K562 (cell line): Measurements from ENCODE around the gene PID1. TPM values are rescaled to one million over a fixed set of nuclear protein-coding genes. Genes with fewer than 3 reads are reported as not detected.

Source experiments
- FOXJ2 ChIP-seq: fragments of 200-800 bp; sonication (Bioruptor generic); IDR thresholded peaks from 2 replicates; pipeline ENCODE4 v1.6.1; 2016; ENCODE audit warnings: missing genetic modification characterization, missing compliant biosample characterization
- RAD51 ChIP-seq: fragments of 450-650 bp; IDR thresholded peaks from 2 replicates; pipeline ENCODE4 v1.7.1; 2016; ENCODE audit warnings: low read depth, mild to moderate bottlenecking, borderline replicate concordance
- polyA plus RNA-seq, 8 experiments: library from polyadenylated mRNA; depleted of rRNA in 4 of 8; stranded (reverse) in 5 of 8; unstranded in 3 of 8; fragments of >200 nt; fragmentation: Nextera tagmentation in 2 of 8; fragmentation: Illumina TruSeq in 1 of 8; extraction: Ambion mirVana in 2 of 8; extraction: Trizol in 1 of 8; gene quantifications; 2 replicates each; pipeline versions ENCODE4 v1.2.1 to v1.2.3, GENCODE V29; 2011 to 2014; ENCODE audit warnings: inconsistent platforms in 1 of 8, missing spikeins in 1 of 8
- total RNA-seq, 7 experiments: library from RNA; depleted of rRNA in 6 of 7; stranded (reverse); fragments of >200 nt in 6 of 7; fragmentation: Illumina TruSeq in 2 of 7; extraction: Trizol in 2 of 7; gene quantifications; 2 replicates each; pipeline versions ENCODE4 v1.2.1 to v1.2.3, GENCODE V29; 2011 to 2021; ENCODE audit warnings: low replicate concordance in 1 of 7
- TF ChIP-seq, protein P1 (sequence below): fragments of 200-800 bp; sonication (Bioruptor generic); IDR thresholded peaks from 2 replicates; pipeline ENCODE4 v1.6.1; 2016; ENCODE audit warnings: missing genetic modification characterization, missing compliant biosample characterization
- TF ChIP-seq, protein P2 (sequence below): sonication (generic); formaldehyde crosslinking; IDR thresholded peaks from 2 replicates; pipeline ENCODE4 v1.8.0; 2022; ENCODE audit warnings: mild to moderate bottlenecking, missing genetic modification reagents

The PID1 gene
- total and polyA plus RNA-seq, 9 of the 15 experiments (the other 6 are each of a cell fraction or from before 2014, with no cell fraction given): not detected

GRCh38 chr2:229181641-229182040, 89.4 kb downstream of the PID1 start (continued):
- TF ChIP-seq, protein P1, sequence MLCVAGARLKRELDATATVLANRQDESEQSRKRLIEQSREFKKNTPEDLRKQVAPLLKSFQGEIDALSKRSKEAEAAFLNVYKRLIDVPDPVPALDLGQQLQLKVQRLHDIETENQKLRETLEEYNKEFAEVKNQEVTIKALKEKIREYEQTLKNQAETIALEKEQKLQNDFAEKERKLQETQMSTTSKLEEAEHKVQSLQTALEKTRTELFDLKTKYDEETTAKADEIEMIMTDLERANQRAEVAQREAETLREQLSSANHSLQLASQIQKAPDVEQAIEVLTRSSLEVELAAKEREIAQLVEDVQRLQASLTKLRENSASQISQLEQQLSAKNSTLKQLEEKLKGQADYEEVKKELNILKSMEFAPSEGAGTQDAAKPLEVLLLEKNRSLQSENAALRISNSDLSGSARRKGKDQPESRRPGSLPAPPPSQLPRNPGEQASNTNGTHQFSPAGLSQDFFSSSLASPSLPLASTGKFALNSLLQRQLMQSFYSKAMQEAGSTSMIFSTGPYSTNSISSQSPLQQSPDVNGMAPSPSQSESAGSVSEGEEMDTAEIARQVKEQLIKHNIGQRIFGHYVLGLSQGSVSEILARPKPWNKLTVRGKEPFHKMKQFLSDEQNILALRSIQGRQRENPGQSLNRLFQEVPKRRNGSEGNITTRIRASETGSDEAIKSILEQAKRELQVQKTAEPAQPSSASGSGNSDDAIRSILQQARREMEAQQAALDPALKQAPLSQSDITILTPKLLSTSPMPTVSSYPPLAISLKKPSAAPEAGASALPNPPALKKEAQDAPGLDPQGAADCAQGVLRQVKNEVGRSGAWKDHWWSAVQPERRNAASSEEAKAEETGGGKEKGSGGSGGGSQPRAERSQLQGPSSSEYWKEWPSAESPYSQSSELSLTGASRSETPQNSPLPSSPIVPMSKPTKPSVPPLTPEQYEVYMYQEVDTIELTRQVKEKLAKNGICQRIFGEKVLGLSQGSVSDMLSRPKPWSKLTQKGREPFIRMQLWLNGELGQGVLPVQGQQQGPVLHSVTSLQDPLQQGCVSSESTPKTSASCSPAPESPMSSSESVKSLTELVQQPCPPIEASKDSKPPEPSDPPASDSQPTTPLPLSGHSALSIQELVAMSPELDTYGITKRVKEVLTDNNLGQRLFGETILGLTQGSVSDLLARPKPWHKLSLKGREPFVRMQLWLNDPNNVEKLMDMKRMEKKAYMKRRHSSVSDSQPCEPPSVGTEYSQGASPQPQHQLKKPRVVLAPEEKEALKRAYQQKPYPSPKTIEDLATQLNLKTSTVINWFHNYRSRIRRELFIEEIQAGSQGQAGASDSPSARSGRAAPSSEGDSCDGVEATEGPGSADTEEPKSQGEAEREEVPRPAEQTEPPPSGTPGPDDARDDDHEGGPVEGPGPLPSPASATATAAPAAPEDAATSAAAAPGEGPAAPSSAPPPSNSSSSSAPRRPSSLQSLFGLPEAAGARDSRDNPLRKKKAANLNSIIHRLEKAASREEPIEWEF (CRISPR knock-in tag): no peak
- TF ChIP-seq FOXJ2 (tag): no peak
- TF ChIP-seq RAD51: no peak
- TF ChIP-seq, protein P2, sequence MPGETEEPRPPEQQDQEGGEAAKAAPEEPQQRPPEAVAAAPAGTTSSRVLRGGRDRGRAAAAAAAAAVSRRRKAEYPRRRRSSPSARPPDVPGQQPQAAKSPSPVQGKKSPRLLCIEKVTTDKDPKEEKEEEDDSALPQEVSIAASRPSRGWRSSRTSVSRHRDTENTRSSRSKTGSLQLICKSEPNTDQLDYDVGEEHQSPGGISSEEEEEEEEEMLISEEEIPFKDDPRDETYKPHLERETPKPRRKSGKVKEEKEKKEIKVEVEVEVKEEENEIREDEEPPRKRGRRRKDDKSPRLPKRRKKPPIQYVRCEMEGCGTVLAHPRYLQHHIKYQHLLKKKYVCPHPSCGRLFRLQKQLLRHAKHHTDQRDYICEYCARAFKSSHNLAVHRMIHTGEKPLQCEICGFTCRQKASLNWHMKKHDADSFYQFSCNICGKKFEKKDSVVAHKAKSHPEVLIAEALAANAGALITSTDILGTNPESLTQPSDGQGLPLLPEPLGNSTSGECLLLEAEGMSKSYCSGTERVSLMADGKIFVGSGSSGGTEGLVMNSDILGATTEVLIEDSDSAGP (CRISPR knock-in tag): no peak
- TF ChIP-seq, all 486 proteins: peak for 0
